ENCODE results near the gene GANC. TPM values are rescaled to one million over a fixed set of nuclear protein-coding genes. Genes with fewer than 3 reads are reported as not detected.

GANC gene
- total RNA-seq, 1 donor: 25.5 TPM

Other genes with a start within 250 kb of the GANC start
- gene PLA2G4D, start 178.6 kb upstream of the GANC start, total RNA-seq: not detected in 2 replicates
- gene PLA2G4F, start 116.6 kb upstream of the GANC start, total RNA-seq: not detected in 2 replicates
- 58.0 and 70.4 TPM in 2 replicates for gene VPS39, start 64.9 kb upstream of the GANC start, total RNA-seq
- gene TMEM87A, start 232 bp downstream of the GANC start, total RNA-seq: 70.9 and 79.9 TPM in 2 replicates
- 0.64 and 2.6 TPM in 2 replicates for gene CAPN3, start 86.3 kb downstream of the GANC start, total RNA-seq
- gene ZNF106, start 217.9 kb downstream of the GANC start, total RNA-seq: 74.1 and 90.2 TPM in 2 replicates
- gene SNAP23, start 222.4 kb downstream of the GANC start, total RNA-seq: 81.5 and 83.3 TPM in 2 replicates